ENCODE data around the gene HLA-DOA.

HLA-DOA gene

DNA sequence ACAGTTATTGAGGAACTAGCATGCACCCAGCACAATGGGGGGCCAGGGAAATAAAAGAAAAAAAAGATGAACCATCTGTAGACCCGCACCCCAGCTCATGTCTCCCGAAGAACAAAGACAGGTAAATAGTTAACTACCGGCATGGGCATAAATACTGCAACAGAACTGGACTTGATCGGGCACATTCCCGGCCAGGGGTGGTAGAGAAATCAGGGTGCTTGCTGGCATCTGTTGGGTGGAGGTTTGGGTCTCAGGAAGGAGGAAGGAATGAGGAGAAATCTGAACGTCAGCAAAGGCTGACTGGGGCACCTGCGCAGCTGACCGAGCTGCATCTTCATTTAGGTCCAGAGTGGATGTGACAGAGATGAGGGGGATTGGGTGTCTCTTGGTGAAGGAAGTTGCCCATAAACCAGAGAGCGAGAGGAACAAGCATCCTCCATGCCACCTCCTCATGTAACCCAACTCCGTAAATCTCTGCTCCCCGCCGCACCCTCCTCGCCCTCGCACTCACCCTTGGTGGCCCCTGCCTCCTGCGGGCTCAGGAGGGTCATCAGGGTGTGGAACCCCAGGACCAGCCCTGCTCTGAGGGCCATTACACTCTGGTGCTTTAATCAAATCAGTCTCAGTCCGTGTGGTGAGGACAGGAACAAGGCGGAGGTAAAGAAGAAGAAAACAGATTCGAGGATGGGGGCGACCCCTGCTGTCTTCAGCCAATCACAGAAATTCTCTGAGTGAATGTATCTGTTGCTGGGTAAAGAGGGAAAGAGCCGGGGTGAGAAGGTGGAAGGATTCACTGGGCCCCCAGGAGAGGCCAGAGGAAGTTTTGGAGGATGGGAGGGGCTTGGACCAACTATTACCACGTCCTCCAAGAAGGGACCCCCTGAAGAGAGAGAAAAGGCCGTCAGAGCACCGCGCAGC lies at the start of gene HLA-DOA:
Gene HLA-DOA, minus strand, starts transcription at position 648 of the 918 bp plus-strand sequence.
- DNase-seq (ENCODE audit: low read depth) = no peak

DNA sequence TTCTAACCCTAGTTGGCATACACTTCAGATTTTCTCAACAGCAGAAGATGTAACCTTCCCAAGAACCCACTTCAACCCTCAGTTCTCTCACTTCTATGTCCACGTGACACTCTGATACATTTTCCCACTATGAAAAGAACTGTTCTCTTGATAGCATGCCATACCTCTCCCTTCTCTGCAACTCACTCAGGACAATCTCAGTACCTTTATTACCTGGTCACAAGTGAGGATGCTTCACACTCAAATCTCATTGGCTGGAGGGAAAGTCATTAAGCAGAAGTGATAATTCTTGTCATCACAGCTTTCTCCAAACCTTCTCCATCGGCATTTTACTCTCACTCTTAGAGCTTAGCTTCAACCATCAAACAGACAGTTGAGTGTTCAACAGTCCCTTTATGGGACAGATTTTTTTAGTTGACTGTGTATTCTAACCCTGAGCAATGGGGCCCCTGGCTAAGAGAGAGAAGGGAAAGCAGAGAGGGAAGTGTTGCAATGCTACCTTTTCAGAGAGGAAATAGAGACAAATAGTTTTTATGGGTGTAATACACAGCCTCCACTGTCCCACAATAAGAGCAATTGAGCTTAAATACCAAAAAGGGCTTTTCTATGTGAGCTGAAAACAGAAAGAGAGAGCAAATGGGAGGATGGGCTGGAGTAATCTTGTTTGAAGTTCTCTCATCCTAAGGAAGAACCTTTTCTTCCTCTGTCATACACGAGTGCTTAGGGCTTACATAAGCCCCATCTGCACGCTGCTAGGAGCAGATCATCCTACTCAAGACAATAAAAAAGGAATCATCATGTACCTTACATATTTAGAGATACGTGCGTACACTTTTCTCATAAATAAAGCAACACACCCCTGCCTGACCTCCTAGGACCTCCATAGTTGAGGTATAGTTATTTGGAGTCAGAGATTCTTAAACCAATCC lies 48.1 kb upstream of the HLA-DOA start:
- DNase-seq (ENCODE audit: low read depth) = no peak

DNA sequence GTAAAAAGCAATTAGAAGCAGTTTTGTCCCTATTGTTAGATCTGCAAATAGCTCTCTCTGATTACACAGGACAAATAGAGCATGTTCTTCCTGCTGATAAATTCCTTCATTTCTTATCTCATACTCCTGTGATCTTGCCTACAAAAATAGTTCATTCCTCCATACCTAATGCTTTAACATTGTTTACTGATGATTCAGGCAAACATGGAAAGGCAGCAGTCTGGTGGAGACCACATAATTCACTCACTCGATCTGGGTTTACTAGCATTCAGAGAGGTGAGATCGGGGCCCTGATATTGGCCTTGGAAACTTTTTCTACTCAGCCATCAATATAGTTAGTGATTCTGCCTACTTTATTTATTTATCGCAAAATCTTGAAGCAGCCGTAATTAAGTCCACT lies 43.8 kb upstream of the HLA-DOA start:
- DNase-seq (ENCODE audit: low read depth) = no peak

DNA sequence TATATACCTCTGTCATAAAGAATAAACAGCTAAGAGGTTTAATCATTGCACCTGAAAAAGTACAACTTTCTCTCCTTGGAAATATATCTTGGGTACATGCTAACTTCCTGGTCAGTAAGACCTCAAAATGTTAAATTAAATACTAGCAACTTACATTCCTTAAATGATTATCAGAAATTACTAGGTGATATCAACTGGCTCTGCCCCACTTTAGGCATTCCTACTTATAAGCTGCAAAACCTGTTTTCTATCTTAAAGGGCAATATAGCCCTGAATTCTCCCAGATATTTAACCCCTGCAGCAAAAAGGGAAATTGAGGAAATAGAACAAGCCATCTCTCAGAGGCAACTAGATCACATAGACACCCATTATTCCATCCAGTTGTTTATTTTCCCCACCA lies 43.2 kb upstream of the HLA-DOA start:
- DNase-seq (ENCODE audit: low read depth) = no peak

DNA sequence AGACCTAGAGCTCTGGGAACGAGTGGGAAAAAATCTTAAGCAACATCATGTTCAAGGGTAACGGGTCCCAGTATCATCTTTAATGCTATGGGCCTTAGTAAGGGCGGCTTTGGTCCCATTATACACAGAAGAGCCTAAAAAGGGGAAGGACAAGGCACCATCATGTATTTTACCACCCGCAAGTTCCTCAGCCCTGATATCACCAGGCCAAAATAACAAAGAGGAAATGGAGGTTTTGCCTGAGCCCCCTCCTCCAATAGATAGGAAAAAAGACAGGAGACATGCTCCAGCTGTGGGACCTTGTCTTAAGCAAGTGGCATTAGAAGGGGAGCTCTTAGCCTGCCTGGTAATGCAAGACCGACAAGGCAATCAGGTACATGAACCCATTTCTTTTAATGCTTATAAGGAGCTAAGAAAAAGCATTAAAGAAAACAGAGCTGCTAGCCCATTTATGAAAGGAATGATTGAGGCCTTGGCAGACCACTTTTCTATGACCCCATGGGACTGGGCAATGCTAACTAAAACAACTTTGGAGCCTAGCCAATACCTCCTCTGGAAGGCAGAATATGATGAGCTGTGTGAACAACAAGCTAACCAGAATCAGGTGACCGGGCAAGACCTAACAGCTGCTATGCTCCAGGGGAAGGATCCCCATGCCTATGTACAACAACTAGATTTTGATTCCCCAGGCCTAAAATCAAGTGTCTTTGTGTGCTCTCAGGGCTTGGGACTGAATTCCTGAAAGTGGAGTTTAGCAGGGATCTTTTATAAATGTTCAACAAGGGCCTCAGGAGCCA lies 40.8 kb upstream of the HLA-DOA start:
- no peak for DNase-seq (ENCODE audit: low read depth)

DNA sequence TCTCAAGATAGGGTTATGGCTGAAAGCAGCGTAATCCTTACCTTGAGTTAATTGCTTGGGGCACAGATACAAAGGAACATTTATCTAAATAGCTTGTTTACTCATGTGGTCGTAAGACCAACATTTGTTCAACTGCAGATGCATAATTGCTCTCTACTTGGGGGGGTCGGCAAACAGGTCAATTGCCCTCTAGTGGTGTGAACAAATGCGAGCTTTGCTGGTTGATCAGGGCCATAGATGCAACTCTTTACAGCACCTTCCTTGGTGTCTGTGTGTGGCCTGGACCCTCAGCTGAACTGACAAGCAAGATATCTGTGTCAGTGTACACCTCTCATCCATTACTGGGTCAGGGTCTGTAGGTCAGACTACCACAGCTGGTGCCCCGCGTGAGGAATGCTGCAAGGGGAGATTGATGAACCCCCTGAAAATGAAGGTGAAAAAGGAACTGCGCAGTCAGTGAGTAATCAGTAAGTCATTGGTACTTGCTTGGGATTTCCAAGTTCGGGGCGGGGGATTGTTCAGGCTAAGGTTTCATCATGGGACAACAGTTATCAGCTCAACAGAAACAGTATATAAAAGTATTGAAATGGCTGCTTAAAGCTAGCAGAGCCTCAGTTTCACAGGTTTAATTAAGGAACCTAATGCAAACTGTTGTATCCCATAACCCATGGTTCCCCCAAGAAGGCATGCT lies 40.1 kb upstream of the HLA-DOA start:
- DNase-seq (ENCODE audit: low read depth) = no peak

DNA sequence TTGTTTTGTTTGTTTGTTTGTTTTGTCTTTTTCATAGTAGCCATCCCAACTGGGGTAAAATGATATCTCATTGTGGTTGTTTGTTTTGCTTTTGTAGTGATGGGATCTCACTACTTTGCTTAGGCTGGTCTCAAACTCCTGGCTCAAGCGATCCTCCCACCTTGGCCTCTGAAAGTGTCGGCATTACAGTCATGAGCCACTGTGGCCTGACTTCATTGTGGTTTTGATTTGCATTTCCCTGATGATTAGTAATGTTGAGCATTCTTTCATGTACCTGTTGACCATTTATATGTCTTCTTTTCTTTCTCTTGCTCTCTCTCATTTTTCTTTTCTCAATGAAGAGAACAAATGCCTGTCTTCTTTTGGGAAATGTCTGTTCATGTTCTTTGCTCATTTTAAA lies 30.8 kb upstream of the HLA-DOA start:
- DNase-seq (ENCODE audit: low read depth) = no peak

DNA sequence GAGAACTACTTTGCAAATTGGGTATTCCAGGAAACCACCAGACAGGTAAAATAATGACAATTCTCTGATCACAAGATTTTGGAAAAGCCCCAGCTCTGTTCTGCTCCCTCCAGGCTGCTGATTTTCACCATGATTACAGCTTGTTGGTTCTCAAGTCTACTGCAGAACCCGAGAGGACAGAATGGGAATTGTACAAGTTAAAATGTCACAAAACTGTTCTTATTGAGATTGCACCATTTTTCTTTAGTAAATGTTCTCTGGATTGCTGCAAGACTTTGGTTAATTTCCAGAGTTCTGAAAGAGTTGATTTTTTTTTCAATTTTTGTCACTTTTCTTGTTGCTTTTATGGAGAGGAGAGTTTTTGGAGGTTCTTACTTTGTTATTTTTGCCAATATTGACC lies 27.1 kb upstream of the HLA-DOA start:
- no peak for DNase-seq (ENCODE audit: low read depth)

DNA sequence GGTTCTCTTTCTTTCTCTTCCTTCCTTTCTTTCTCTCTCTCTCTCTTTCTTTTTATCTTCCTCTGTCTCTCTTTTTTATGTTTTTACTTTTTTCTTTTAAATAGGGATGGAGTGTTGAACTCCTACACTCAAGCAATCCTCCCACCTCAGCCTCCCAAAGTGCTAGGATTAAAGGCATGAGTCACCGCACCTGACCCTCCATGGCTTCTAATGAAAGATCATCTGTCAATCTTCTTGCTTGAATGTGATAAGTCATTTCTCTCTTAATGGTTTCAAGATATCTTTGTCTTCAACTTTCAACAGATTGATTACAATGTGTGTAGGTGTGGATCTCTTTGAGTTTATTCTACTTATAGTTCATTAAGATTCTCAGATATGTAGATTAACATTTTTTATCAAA lies 25.2 kb upstream of the HLA-DOA start:
- DNase-seq (ENCODE audit: low read depth) = no peak

DNA sequence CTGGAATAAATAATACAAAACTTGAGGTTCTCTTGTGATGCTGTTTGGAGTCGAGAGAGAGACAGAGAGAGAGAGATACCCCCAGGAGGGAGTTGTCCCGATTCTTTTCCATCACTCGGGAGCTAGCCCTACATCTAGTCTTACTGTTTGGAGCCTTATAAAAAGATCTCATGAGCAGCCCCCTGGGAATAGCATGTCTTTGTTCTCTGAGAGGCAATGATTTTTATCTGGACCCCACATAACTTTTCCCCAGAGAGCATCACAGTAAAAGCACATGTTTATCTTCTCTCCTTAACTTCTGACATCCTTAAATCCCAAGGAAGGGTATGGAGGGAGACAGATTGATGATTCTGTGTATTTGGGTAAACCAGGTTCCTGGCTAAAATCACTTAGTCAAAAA lies 20.9 kb upstream of the HLA-DOA start:
- DNase-seq (ENCODE audit: low read depth) = no peak

DNA sequence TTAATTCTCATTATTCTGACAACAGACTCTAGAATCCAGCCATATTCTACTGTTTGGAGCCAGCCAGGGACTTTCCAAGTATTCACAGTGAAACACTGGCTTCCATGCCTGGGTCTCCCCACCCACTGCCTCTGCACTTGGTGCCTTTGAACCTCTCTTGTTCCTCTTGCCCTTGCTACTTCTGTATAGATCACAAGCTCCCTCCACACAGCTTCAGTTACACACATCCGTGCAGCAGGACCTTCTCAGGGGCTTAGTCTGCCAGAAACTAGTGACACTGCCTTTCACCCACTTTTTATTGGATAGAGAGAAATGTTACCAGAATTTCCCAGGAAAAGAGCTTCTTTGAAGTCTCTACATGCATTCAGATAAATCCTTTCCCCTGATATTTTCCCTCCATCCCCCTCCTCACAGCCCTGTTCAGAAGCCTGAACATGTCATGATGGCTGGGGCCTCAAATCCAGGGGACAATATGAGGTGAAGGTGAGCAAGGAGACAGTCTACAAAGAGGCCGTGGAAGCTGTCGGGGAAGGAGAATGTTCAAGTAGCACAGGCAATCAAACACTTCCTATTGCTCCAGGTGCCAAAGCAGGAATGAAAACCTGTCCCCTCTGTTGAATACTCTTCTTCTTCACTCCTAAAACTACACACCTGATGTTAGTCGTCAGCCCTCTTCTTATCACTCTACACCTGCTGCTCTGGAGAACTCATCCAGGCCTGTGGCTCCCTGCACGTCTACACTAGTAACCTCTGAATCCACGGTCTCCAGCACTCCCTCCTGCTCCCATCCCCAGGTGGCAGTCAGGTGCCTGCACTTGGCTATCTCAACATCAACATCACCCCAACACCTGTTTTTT lies 20.2 kb upstream of the HLA-DOA start:
- DNase-seq (ENCODE audit: low read depth) = no peak

DNA sequence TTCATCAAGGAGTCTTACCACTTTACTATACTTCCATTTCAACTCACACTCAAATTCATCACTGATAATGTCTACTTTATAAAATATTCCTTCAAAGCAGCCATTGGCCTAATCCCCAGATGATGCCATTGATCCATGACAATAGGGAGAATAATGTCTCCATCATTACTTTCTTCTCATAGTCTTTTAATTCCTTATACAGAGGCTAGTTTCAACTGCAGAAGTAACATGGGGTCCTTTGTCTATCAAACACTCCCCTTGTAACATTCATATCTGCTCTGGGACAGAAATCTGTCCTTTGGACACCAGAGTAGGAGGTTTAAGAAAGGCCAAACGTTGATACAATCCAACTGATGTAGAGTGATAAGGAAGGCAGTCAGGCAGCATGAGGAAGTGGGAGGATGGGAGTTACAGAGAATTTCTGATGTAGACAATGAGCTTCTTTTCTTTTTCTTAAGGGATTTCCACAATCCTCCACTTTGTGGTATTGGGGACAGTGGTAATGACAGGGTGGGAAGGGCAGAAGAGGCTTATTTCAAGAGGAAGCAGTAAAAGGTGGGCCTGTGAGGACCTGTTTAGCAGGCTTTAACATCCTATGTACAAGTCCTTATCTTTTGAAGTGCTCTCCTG lies 18.9 kb upstream of the HLA-DOA start:
- no peak for DNase-seq (ENCODE audit: low read depth)

DNA sequence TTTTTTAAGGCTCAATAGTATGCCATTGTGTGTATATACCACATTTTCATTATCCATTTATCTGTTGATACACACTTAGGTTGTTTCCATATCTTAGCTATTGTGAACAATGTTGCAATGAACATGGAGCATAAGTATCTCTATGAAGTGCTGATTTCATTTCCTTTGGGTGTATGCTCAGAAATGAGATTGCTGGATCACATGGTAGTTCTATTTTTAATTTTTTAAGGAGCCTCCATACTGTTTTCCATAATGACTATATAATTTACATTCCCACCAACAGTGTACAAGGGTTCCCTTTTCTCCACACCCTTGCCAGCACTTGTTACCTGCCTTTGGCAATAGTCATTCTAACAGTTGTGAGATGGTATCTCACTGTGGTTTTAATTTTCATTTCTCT lies 15.1 kb upstream of the HLA-DOA start:
- DNase-seq (ENCODE audit: low read depth) = no peak

DNA sequence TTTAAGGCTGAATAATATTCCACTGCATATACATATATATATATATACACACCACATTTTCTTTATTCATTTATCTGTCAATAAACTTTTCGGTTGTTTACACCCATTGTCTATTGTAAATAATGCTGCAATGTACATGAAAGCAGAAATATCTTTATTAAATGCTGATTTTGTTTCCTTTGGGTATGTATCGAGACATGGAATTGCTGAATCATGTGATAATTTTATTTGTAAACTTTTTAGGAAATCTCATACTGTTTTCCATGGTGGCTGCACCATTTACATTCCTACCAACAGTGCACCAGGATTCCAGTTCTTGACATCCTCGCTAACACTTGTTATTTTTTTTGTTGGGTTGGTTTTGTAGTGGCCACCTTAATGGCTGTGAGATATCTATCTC lies 14.1 kb upstream of the HLA-DOA start:
- DNase-seq (ENCODE audit: low read depth) = no peak

DNA sequence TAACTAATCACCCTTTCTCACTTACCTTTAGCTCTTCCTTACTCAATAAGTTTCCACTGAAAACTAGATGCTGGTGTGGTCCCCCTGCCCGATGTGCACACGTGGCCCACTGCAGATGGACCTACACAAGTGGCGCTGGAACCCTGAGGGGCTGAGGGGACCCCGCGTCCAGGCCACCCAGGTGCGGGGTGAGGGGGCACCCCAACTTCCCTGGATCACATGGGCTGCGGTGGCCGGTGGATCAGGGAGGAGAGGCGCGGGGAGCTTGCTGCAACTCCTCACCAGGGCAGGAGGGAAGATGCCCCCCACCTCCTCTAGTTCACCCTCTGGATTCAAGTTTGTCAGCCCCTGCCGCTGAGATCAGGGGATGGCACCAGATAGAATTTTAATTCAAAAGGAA lies 12.5 kb upstream of the HLA-DOA start:
- no peak for DNase-seq (ENCODE audit: low read depth)

DNA sequence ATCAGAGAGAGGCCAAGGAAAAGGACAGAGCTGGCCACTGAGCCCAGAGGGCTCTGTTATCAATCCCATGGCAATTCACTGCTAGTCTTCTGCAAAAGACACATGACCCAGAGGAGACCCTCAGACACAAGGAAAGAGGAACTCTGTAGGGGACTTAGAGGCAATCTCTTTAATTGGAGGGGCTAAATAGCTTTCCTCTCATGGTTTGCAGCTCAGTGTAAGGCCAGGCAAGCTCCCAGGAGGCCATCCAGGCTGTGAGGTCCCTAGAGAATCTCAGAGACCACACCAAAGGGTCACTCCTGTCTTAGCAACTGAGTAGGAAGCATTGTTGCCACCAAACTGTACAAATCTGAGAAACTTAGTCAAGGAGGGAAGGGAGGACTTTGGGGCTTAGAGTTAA lies 10.0 kb upstream of the HLA-DOA start:
- DNase-seq (ENCODE audit: low read depth) = no peak

DNA sequence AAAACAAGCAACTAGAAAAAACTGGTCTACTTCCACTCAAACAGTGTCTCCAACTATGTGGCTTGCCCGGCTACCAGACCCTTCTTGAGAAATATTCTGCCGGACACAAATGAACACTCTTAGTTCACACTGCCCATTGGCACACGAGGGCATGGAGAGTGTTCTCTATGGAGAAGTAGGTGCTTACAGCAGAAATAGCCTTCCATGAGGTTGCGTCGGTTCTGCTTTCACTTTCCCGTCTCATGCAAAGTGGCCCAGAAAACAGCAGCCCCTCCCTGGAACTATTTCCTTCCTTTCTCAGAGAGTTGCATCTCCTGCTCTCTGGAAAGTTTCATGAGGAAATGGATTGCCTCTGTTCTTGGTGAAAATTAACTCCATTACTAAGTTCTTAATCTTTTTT lies 9.5 kb upstream of the HLA-DOA start:
- no peak for DNase-seq (ENCODE audit: low read depth)

DNA sequence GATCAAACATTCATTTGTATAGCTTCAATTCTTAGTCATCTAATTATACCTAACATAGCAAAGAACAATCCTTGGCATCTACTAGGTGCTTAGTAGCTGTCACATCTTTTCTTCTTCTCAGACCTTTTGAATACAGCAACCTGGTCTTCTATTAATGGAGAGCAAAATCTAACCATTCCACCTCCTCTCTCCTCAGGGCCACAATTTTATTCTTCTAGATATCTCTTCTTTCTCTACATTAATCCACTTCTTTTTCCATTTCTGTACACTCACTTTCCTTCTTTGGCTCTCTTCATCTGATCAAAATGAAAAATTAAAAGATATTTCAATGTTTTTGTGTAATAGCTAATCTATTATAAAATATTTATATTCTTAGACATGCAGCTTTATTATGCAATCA lies 9.0 kb upstream of the HLA-DOA start:
- DNase-seq (ENCODE audit: low read depth) = no peak

DNA sequence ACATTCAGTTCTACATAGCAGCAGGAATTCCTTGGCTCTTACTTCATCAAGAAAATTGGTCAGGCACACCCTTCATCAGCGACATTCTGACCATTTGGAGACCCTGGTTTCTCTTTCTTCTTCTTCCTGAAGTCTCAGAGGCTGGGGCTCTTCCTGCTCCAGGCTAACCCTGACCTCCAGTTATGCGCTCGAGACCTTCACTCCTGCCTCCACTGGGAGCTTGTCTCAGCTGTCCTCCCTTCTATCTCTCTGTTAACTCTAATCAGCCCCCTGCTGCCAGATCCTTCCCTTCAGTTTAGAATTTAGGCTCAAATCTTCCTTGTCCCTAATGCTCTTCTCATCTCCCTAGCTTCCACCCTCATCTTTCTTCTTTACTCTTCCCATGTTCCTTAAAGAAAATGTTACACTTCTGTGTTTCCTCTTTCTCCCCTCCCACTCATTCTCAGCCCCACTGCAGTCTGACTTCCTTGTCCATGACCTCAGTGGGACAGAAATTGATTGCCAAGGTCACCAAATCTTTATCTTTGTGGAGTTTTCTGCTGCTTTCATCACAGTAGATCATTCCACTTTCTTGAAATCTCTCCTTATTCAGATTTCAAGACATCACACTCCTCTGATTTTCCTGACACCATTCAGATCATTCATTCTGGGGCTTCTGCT lies 8.4 kb upstream of the HLA-DOA start:
- DNase-seq (ENCODE audit: low read depth) = no peak

DNA sequence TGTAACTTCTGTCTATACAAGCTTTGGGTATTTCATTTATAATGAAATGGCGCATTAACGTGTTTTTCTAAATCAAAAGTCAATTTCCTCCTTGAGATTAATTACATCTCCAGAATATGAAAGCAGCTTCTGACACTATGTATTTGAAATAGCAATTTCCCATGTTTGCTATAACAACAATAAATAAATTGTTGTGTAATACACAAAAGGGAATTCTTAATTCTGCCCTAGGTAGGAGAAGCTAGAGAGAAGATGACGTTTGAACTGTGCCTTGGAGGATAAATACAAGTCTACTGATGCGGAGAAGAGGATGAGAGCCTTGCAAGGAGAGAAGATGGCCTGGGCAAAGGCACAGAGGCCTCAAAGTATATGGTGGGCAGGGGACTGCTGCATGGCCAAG lies 7.6 kb upstream of the HLA-DOA start:
- DNase-seq (ENCODE audit: low read depth) = no peak
